Measurements from ENCODE around the gene SRCIN1. TPM values are rescaled to one million over a fixed set of nuclear protein-coding genes. Genes with fewer than 3 reads are reported as not detected.

The SRCIN1 gene
- total RNA-seq, 1 donor from 2014 or later: 0.59 TPM

DNA sequence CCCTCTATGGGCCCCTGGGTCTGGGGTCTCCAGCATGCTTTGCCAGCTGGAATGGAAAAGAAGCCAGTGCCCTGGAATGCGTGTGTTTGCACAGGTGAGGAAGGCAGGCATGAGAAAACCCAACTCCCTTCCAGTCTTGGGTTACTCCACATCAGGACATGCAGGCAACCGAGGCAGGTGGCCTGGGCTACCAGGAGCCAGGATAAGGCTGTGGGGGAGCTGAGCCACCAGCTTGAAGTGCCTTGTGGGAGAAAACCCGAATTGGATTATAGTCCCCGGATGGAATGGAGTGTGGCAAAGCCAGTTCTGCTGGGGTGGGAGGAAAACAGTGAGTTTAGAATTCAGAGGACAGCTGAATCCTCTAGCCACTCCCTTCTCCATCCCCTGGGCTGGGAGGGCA lies 7.2 kb downstream of the SRCIN1 start:
- no peaks in the 10 kb centered on the region for H3K9me3 Mint-ChIP-seq (ENCODE audit: unreplicated experiment)
- H3K27me3 Mint-ChIP-seq (ENCODE audit: unreplicated experiment): peaks cover 22% of the 10 kb centered on the region
- TF ChIP-seq, protein P1, sequence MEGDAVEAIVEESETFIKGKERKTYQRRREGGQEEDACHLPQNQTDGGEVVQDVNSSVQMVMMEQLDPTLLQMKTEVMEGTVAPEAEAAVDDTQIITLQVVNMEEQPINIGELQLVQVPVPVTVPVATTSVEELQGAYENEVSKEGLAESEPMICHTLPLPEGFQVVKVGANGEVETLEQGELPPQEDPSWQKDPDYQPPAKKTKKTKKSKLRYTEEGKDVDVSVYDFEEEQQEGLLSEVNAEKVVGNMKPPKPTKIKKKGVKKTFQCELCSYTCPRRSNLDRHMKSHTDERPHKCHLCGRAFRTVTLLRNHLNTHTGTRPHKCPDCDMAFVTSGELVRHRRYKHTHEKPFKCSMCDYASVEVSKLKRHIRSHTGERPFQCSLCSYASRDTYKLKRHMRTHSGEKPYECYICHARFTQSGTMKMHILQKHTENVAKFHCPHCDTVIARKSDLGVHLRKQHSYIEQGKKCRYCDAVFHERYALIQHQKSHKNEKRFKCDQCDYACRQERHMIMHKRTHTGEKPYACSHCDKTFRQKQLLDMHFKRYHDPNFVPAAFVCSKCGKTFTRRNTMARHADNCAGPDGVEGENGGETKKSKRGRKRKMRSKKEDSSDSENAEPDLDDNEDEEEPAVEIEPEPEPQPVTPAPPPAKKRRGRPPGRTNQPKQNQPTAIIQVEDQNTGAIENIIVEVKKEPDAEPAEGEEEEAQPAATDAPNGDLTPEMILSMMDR (IDR thresholded peaks at IDR 0.05; ENCODE audit: unreplicated experiment): no peak
- H3K4me3 Mint-ChIP-seq (ENCODE audit: unreplicated experiment): no peak overlapping the region
- DNase-seq (ENCODE audit: low spot score): peak; percentile 64
- no peak overlapping the region for H3K27ac Mint-ChIP-seq (ENCODE audit: unreplicated experiment)
- H3K4me1 Mint-ChIP-seq (ENCODE audit: unreplicated experiment): peaks cover 7% of the 10 kb centered on the region
- H3K36me3 Mint-ChIP-seq (ENCODE audit: low read depth, unreplicated experiment): peaks cover 3% of the 10 kb centered on the region

- TF ChIP-seq, protein P1 (IDR thresholded peaks at IDR 0.05; ENCODE audit: unreplicated experiment): no peak
- no peak overlapping the region for H3K4me3 Mint-ChIP-seq (ENCODE audit: unreplicated experiment)
- H3K27ac Mint-ChIP-seq (ENCODE audit: unreplicated experiment): no peak overlapping the region
- H3K27me3 Mint-ChIP-seq (ENCODE audit: unreplicated experiment): peaks cover 22% of the 10 kb centered on the region
- H3K36me3 Mint-ChIP-seq (ENCODE audit: low read depth, unreplicated experiment): peaks cover 3% of the 10 kb centered on the region
- H3K4me1 Mint-ChIP-seq (ENCODE audit: unreplicated experiment): peaks cover 7% of the 10 kb centered on the region
- no peak for DNase-seq (ENCODE audit: low spot score)
- H3K9me3 Mint-ChIP-seq (ENCODE audit: unreplicated experiment): no peaks in the 10 kb centered on the region
These were observed 8.4 kb downstream of the SRCIN1 start for GRCh38 chr17:38597375-38597774.

GRCh38 chr17:38596651-38597050 lies 9.1 kb downstream of the SRCIN1 start:
- no peak for DNase-seq (ENCODE audit: low spot score)
- peaks cover 9% of the 10 kb centered on the region for H3K4me1 Mint-ChIP-seq (ENCODE audit: unreplicated experiment)
- peaks cover 3% of the 10 kb centered on the region for H3K36me3 Mint-ChIP-seq (ENCODE audit: low read depth, unreplicated experiment)
- TF ChIP-seq, protein P1 (IDR thresholded peaks at IDR 0.05; ENCODE audit: unreplicated experiment): no peak
- no peak overlapping the region for H3K27ac Mint-ChIP-seq (ENCODE audit: unreplicated experiment)
- H3K27me3 Mint-ChIP-seq (ENCODE audit: unreplicated experiment): peaks cover 23% of the 10 kb centered on the region
- H3K9me3 Mint-ChIP-seq (ENCODE audit: unreplicated experiment): no peaks in the 10 kb centered on the region
- H3K4me3 Mint-ChIP-seq (ENCODE audit: unreplicated experiment): no peak overlapping the region

DNA sequence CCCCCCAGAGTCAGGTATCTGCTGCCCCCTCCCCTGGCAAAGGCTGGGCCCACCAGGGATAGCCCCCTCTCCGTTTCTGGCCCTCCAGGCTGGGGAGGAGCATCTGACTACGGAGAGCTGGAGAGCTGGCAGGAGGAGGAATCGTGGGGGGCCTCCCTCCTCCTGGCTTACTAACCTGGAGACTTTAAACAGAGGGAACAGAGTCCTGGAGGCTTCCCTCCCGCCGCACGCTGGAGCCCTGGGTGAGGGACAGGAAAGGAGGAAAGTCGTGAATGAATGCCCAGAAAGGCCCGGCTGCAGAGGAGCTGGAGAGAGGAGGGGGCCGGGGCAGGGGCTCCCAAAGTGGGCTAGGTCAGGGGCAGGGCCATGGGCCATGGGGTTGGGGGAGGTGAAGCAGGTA lies 9.9 kb downstream of the SRCIN1 start:
- peaks cover 15% of the 10 kb centered on the region for H3K4me1 Mint-ChIP-seq (ENCODE audit: unreplicated experiment)
- peaks cover 3% of the 10 kb centered on the region for H3K36me3 Mint-ChIP-seq (ENCODE audit: low read depth, unreplicated experiment)
- no peak overlapping the region for H3K27ac Mint-ChIP-seq (ENCODE audit: unreplicated experiment)
- no peaks in the 10 kb centered on the region for H3K9me3 Mint-ChIP-seq (ENCODE audit: unreplicated experiment)
- peak overlapping the region; percentile 12 for H3K4me3 Mint-ChIP-seq (ENCODE audit: unreplicated experiment)
- TF ChIP-seq, protein P1 (IDR thresholded peaks at IDR 0.05; ENCODE audit: unreplicated experiment): no peak
- peaks cover 27% of the 10 kb centered on the region for H3K27me3 Mint-ChIP-seq (ENCODE audit: unreplicated experiment)
- DNase-seq (ENCODE audit: low spot score): no peak

- H3K27me3 Mint-ChIP-seq (ENCODE audit: unreplicated experiment): peaks cover 22% of the 10 kb centered on the region
These were observed 11.6 kb downstream of the SRCIN1 start for GRCh38 chr17:38594152-38594551.

More at GRCh38 chr17:38594152-38594551, 11.6 kb downstream of the SRCIN1 start:
- Mint-ChIP-seq H3K4me3 (ENCODE audit: unreplicated experiment) (no peak overlapping the region), H3K27ac (ENCODE audit: unreplicated experiment) (no peak overlapping the region), H3K4me1 (ENCODE audit: unreplicated experiment) (peaks cover 15% of the 10 kb centered on the region), H3K9me3 (ENCODE audit: unreplicated experiment) (no peaks in the 10 kb centered on the region), H3K36me3 (ENCODE audit: low read depth, unreplicated experiment) (no peaks in the 10 kb centered on the region)
- TF ChIP-seq, protein P1 (IDR thresholded peaks at IDR 0.05; ENCODE audit: unreplicated experiment): no peak
- no peak for DNase-seq (ENCODE audit: low spot score)

All from endothelial cell (in vitro differentiated cells).